NCI-H1105 (cell line): Measurements from ENCODE around the gene EVA1A.
"Not testable (repeated sequence)": the region's sequence is repeated elsewhere in the genome, so short reads cannot be mapped to it uniquely, and the experiment has no call there.

Experiments used
- DNase-seq: peaks from one replicate; lab custom pipeline; 2025; lab: John Stamatoyannopoulos, UW

The EVA1A gene

DNA sequence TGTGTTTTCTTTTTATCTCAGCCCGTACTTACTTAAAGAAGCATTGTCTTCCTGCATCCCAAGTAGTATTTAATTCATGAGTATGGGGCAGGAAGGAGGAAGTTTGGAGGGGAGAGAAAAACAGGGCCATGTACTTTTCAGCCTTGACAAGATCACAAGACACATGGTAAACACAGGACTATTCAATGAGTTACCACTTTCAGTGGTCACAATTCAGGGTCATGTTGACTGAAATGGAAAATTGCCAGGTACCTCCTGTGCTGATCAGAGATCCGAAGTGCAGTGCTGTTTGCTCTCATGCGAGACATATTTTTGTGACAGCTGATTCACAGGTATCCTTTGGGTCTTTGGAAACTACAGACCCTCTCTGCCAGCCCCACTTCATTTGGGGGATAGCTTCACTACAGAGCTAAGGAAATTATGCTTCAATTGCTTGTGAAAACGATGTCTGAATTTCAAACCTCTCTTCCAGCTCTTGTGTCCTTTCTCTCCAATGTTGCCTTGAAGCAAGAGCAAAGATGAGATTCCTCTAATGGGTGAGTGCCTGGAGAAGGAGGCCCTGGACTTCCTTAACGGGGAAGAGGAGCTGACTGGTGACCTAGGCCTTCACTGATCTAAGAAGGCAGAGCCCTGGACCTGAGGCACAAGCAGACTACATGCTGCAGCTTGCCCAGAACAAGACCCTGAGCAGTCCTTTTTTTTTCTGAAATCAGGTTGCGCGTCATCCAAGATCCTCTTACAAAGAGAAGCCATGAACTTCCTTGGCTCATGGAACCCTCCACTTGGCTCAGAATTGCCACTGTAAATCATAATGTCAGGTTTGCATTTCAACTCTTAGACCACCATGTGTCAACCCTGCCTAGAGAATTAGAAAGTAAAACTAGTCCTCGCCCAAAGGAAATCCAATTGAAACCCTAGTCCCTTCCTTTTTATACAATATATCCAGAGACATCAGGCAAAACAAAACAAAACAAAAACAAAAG, 44.1 kb downstream of the EVA1A start:
- DNase-seq, result peak; percentile 5

DNA sequence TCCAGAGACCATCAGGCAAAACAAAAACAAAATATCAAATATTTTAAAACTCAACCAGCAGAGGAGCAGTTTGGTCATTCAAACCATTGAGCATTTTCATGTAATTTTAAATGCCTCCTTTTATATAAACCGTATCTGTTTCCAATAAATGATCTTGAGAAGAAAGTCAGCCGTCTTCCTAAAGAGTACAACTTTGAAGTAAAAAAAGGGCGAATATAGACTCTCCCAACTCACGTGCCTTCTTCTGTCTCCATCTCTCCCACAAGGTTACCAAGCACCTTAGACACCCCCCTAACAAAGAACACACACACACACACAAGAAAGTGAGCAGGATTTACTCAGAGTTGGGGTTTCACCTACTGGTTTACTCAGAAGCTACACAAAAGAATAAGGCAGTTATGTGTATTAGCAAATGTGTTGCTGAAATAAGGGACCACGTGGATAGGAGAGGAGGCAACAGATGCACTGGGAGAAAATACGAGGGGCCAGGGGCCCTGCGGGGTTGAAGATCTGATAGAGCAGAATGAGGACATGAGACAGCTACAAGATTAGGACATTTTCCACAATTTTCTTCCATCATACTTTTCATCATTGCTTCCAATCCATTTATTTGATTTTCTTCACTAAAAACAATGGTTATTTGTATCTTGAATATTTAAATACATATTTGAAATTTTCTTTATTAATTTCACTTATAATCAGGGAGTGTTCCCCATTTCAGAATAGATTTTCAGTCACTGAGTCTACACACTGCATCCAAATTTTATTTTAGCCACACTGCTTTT, 45.0 kb downstream of the EVA1A start:
- no peak for DNase-seq

DNA sequence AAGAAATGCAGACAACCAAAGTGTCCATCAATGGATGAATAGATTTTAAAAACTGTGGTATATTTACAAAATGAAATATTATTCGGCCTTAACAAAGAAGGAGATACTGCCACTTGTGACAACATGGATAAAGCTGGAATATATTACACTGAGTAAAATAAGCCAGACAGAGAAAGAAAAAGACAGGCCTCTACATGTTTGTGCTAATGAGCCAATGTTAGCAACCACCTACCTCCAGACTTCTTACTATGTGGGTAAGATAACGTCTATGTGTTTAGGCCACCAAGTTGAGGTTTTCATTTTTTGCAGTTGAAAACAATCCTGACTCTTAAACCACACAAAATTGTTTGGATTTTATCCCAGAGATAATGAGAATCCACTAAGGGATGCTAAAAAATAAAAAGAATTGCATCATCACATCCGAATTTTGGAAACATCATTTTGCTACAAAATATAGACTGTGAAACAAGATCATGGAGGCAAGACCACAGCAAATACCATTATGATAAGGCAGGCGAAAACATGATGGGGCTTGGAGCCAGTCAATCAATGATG, 47.0 kb downstream of the EVA1A start:
- DNase-seq, result no peak

DNA sequence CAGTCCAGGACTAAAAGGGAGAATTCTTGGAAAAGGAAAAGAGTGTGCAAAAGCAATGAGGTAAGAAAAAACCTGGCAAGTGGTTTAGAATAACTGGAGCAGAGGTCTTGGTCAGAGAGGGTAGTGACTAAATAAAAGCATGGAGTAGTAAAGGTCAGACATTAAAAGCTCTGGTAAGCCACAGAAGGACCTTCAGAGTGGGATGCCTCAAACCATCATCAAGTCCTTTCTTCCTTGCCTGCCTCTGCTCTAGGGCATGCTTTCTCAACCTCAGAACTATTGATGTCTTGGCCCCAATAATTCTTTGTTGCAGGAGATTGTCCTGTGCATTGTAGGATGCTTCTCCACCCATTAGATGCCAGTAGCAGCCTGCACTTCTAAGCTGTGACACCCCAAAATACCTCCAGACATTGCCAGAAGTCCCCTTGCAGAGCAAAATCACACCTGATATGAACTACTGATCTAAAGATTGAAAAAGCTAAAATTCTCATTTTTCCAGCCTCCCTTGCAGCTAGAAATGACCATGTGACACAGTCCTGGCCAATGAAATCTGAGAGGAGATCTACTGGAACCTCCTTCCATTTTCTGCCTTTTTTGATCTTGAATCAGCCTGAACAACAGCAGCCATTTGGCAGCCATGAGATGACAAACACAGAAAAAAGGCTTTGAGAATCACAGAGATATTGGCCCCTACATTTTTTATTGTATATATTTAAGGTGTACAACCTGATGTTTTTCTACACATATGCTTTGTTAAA, 48.1 kb downstream of the EVA1A start:
- DNase-seq, result no peak

DNA sequence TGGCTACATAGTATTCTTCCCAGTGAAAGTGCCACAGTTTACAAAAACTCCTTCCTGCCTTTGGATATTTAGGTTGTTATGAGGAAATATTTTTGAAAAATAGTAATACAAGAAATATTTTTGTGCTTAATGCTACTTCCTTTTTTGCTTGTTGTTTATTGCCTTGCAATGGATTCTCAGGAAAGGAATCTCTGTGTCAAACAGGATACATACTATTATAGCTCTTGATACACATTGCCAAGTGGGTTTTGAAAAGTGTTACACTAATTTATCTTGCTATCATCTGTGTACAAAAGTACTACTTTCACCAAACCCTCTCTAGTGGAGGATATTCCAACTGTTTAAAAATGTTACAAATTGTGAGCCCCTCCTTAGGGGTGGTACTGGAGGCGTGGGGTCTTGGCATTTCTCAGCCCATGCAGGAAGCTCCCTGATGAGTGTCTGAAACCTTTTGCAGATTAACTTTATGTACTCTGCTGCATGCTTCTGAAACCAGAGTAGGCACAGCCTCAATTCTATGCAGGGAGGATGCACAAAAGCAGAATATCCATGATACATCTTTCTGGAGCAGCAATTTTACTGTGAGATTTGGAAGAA, 54.5 kb downstream of the EVA1A start:
- no peak for DNase-seq

DNA sequence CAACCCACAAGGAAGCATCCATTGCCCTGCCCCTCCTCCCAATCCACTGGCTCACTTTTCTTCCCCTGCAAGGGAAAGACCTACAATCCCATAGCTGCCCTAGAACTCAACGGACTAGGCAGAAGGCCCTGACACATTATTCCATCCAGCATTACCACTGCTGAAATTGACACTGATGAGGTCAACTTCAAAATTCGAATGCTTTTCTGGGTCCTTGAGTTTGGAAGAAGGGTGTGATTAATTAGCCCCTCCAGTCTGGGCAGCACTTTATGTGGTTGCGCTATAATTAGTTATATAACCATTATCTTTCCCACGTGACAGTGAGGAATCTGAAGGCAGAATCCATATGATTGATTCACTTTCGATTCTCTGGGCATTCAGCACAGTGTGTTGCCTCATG, 55.7 kb downstream of the EVA1A start:
- no peak for DNase-seq

DNA sequence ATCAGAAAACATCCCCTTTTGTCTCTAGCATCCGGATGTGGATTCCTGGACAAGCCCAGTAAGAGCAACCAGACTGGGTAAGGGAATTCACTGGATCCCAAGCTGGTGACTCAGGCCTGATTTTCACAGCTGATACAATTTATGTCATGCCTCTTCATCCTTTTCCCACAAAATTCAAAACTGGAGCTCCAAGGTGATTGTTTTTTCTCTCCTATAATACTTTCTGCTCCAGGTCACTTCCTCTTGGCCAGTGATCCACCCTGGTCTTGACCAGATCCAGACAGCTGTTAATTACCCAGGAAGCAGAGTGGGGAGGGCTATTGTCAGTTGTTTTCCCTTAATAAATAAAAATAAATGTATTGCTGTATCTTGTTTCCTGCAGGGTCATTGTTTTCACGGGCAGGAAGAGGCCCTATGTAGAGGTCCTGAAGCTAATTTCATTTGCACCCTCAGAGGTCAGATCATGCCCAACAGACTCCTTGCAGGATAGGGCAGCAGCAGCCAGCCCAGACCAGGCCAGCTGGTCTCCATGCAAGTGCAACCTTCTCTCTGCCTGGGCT, 57.6 kb downstream of the EVA1A start:
- no peak for DNase-seq

DNA sequence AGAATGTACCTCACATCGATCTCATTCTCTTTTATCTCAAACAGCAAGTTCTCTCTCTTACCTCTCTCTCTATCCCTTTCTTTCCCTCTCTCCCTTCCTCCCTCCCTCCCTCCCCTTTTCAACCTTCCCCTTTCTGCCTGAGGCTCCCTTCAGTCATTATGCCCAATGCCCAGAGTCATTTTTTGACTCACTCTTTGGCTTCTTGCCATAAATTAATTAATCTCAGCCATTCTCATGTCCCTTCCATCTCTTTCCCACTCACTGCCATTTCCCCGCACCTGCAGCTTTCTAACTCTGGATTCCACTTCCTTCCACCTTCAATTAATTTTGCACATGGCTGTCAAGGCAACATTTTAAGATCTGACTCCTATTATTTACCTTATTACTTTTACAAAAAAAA, 60.1 kb downstream of the EVA1A start:
- peak; percentile 83 for DNase-seq

DNA sequence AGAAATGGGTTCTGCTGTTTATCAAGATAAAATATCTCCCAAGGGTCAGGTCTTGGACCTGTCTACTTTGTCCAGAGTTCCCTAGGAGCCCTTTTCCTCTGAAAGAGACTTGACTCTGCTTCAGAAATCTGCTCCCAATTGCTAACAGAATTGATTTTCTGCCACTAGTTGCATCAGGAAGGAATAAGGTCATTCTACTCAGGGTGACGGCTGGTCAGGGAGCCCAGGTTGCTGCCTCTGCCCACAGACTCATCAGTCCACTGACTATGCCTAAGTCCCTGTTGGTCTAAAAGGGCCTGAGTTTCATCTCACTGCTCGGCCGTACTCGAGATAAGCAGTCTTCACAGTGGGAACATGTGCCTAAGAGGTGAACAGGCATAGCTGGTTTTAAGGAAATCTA, 61.2 kb downstream of the EVA1A start:
- DNase-seq, result no peak

DNA sequence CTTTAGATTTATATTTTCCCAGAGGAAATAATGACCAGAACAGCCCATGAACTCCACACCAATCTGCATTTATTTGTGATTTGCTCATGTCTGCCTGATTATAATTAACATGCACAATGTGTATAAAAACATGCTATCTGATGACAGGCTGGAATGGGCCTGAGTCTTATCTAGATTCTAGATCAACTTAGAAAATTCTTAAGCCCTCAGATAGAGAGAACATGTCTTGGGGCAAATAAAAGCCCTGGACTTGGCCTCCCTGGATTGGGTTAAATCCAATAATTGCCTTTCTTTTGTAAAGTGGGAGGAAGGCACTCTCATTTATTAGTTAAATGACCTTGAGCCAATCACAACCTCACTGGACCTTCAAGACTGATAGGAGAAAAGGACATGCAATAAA, 61.8 kb downstream of the EVA1A start:
- no peak for DNase-seq

DNA sequence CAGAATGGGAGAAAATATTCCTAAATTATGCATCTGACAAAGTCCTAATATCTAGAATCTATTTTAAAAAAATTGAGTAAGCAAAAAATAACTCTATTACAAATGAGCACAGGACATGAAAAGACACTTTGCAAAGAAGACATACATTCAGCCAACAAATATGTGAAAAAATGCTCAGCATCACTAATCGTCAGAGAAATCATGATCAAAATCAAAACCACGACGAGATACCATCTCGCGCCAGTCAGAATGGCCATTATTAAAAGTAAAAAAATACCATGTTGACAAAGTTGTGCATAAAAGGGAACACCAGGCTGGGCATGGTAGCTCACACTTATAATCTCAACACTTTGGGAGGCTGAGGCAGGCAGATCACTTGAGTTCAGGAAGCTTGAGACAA, 63.5 kb downstream of the EVA1A start:
- DNase-seq, result no peak

DNA sequence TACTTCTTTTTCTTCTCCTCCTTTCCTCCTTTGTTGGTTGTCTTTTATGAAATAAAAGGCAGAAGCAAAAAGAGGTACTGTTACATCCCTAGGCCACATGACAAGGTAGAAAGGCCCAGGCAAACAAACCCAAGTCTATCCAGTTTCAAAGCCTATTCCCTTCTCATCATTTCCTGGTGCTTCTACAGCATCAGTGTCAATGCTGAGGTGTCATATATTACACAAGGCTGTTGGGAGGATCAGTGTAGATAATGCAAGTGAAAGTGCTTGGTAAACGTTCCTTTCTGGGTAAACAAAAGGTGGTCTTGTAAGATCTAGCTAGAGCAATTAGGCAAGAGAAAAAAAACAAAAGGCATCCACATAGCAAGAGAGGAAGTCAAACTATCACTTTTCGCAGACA, 64.9 kb downstream of the EVA1A start:
- no peak for DNase-seq

DNA sequence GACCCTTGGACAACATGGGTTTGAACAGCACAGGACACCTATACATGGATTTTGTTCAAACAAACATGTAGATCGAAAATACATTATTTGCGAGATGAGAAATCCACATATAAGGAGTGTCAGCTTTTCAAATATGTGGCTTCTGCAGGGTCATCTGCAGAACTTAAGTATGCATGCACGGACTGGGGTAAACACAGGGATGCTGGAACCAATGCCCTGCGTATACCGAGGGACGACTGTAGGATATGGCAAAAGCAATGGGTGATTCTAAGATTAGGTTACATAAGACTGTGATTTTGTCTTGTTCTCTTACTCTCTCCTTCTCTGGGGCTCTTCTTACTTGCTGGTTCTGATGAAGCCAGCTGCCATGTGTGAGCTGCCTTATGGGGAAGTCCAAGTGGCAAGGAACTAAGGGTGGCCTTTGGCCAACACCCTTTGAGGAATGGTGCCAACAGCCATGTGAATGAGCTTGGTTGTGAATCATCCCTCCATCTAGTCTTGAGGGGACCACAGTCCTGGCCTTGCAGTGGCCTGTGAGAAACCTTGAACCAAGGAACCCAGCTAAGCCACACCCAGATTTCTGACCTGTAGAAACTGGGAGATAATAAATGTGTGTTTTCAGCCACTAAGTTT, 66.5 kb downstream of the EVA1A start:
- DNase-seq, result no peak

DNA sequence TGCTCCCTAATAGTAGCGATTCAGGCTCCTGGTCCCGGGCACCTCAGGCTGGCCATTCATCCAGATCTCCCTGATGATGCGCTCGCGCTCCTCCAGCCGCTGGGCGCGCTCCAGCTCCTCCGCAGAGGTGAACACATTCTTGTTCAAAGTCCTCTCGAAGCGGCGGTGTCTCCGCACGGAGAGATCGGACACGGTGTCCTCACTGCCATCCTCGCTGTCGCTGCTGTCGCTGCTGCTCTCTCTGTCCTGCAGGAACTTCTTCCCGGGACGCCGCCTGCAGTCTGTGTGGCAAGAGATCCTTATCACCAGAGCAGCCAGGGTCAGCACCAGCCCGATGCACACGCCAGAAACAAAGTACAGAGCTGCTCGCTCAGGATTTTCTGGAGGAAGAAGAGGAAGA, 67.5 kb downstream of the EVA1A start:
- no peak for DNase-seq

DNA sequence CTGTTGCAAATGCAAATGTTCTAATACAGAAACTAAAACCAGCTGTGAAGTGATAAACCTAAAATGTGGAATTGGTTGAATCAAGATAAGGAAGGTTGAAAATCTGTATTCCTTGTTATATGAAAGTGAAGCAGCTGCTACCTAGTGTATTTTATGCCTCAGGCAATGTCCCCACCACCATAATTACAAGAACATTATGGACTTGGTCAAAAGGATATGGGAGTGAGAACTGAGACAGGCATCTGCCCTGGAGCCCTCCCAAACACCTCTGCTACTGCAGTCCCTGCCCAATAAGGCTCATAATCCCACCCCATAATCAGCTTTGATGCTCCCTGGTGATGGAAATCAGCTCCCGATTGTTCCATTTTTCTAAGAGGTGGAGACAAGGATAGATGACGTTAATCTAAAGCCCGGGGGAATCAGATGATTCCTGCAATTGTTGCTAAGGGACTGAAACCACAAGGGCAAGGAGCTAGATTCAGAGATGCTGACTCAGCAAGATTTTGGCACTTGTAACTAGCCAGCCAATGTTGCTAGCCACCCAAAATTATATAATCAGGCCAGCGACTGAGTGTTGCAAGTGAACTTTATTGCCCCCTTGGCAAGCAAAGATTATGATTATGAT, 69.5 kb downstream of the EVA1A start:
- DNase-seq, result no peak

DNA sequence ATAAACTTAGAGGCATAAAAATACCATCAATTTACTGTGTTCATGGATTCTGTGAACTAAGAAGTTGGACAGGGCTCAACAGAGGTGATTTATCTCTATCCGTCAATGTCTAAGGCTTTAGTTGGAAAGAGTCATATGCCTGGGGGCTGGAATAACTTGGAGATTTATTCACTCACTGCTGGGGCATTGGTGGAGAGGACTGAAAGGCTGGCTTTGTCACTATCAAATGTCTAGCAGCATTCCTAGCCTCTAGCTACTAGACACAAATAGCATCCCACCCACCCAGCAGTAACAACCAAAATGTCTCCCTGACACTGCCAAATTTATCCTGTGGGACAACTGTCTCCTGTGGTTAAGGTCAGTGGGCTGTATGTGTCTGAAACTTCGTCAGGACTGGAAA, 71.0 kb downstream of the EVA1A start:
- DNase-seq, result no peak

DNA sequence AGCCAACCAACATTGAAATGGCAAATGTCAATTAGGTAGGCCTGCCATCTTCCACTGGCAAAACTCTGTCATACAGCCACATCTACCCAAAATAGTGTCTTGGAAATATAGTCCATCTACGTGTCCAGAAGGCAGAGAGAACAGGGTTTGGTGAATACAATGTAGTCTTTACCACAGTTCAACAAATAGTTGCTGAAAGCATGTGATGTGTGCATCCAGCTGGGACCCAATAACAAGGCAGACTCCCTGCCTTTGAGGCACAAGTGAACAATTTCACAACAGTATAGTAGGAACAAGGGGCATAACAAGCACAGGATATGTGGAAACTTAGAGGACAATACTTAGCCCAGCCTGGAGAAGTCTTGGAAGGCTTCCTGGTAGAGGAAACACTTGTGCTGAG, 72.6 kb downstream of the EVA1A start:
- DNase-seq, result no peak

DNA sequence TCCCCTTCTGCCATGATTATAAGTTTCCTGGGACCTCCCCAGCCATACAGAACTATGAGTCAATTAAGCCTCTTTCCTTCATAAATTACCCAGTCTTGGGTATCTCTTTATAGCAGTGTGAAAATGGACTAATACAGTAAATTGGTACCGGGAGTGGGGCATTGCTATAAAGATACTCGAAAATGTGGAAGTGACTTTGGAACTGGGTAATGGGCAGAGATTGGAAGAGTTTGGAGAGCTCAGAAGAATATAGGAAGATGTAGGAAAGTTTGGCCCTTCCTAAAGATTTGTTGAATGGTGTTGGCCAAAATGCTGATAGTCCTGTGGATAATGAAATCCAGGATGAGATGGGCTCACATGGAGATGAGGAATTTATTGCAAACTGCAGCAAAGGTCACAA, 74.0 kb downstream of the EVA1A start:
- not testable (repeated sequence) for DNase-seq

DNA sequence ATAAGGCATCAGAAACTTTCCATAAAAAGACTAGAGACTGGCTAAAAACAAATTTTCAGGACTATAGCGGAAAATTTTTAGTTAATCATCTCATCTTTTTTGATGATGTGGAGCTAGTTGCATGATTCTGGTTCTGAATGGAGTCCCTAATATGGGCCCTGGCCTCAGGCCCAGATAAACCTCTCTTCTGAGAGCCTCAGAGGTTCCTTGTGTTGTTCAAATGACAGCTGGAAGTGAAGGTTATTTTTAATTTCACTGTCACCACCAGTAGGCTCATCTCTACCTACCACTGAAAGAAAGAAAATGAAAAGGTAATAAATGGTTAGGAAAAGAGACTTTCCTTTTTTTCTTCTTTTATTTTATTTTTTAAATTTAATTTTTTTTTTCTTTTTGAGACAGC, 75.9 kb downstream of the EVA1A start:
- no peak for DNase-seq

DNA sequence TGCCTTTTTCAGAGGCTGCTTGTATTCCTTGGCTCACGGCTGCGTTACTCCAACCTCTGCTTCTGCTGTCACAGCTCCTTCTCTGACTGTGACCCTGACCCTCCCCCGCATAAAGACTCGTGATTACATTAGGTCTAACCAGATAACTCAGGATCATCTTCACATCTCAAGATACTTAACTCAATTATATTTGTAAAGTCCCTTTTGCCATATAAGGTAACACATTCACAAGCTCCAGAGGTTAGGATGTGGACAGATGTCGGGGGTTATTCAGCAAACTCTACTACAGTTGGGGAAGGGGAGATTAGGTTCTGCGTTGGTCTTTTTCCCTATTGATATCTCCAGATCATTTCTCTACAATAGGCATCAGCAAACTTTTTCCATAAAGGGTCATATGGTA, 76.9 kb downstream of the EVA1A start:
- no peak for DNase-seq
